Choroid plexus epithelial cell (primary cell): ENCODE results near the gene FCHSD2.
"Not testable (repeated sequence)": the region's sequence is repeated elsewhere in the genome, so short reads cannot be mapped to it uniquely, and the experiment has no call there.

ENCODE experiments used
- DNase-seq: peaks from one replicate; pipeline ENCODE4 v3.0.0-alpha.2; 2010; ENCODE audit warnings: low read depth
- H3K4me3 ChIP-seq: 2 replicates; pipeline ENCODE4 v1.5.1; 2011; ENCODE audit warnings: low read depth, mild to moderate bottlenecking, control low read depth, low read length, moderate library complexity
- TF ChIP-seq, protein P1 (sequence below): conservative IDR thresholded peaks from 2 replicates; pipeline ENCODE4 v1.5.1; 2011; ENCODE audit warnings: low read depth, mild to moderate bottlenecking, control low read depth, inconsistent platforms, low read length, moderate library complexity

The FCHSD2 gene

DNA sequence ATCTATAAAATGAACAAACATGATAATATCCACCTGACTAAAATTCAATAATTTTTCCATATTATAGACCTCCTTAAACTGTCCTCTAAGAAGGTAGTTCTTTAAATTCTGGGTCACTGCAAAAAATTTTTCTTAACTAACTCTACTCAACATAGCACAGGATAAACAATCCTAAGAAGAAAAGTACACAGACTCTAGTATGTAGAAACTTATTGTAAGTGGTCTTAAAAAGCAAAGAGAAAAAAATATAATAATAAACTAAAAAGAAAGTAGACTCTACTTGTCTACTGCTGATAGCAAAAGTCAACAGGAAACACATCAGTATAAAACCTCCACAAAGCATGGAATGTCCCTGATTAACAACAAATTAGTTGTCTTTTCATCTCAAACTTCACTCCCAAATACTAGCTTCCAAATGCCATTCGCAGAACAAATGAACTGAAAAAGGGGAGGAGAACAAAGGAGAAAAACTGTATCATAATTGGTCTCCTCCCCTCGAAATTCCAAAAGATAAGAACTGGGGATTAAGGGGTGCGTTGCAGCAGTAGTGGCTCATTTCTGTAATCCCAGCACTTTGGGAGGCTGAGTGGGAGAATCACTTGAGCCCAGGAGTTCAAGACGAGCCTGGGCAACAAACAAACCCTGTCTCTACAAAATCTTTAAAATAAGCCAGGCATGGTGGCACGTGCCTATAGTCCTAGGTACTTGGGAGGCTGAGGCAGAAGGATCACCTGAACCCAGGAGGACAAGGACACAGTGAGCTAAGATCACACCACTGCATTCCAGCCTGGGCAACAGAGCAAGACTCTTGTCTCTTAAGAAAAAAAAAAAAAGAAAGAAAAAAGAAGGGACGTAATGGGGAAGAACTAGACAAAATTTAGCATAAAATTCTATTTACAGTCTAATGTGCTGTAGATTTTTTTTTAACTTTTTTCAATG lies 6.5 kb downstream of the FCHSD2 start:
- H3K4me3 ChIP-seq, result no peak overlapping the region
- no peak for DNase-seq
- TF ChIP-seq, protein P1, sequence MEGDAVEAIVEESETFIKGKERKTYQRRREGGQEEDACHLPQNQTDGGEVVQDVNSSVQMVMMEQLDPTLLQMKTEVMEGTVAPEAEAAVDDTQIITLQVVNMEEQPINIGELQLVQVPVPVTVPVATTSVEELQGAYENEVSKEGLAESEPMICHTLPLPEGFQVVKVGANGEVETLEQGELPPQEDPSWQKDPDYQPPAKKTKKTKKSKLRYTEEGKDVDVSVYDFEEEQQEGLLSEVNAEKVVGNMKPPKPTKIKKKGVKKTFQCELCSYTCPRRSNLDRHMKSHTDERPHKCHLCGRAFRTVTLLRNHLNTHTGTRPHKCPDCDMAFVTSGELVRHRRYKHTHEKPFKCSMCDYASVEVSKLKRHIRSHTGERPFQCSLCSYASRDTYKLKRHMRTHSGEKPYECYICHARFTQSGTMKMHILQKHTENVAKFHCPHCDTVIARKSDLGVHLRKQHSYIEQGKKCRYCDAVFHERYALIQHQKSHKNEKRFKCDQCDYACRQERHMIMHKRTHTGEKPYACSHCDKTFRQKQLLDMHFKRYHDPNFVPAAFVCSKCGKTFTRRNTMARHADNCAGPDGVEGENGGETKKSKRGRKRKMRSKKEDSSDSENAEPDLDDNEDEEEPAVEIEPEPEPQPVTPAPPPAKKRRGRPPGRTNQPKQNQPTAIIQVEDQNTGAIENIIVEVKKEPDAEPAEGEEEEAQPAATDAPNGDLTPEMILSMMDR, result no peak

DNA sequence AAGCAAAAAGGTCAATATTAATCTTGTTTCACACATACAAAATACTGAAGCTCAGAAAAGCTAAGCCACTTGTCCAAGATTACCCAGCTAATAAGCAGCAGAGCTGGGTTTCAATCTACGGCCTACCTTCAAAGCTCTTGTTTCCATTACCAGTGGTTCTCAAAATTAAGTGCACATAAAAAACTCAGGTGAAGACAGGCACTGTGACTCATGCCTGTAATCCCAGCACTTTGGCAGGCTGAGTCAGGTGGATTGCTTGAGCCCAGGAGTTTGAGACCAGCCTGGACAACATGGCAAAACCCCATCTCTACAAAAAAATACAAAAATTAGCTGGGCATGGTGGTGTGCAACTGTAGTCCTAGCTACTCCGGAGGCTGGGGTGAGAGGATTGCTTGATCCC lies 9.8 kb downstream of the FCHSD2 start:
- not testable (repeated sequence) for DNase-seq

DNA sequence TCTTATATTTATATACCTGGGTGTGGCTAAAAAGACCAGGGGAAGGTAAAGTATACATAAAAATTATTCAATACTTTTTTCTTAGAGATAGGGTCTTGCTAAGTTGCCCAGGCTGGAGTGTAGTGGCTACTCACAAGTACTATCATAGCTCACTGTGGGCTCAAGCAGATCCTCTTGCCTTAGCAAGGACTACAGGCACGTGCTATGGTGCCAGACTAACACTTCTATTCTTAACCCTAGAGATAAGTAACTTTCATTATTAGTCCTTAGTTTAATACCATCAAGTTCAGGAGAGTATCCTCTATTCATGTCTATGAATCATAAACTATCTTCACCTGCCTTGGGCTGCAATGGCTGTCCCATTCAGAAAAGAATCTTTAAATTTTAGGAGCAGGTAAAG lies 11.9 kb downstream of the FCHSD2 start:
- TF ChIP-seq, protein P1, result no peak
- no peak overlapping the region for H3K4me3 ChIP-seq
- no peak for DNase-seq

More for the DNA sequence above, 9.8 kb downstream of the FCHSD2 start:
- H3K4me3 ChIP-seq, result not testable (repeated sequence)

DNA sequence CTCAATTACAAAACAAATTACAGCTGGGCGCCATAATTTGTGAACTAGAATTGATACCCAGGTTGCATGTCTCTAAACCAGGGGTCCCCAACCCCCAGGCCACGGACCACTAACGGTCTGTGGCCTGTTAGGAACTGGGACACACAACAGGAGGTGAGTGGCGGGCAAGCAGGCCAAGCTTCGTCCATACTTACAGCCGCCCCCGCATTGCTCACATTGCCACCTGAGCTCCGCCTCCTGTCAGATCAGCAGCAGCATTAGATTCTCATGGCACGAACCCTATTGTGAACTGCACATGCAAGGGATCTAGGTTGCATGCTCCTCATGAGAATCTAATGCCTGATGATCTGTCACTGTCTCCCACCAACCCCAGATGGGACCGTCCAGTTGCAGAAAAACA lies 12.9 kb downstream of the FCHSD2 start:
- no peak for DNase-seq
- H3K4me3 ChIP-seq, result no peak overlapping the region
- TF ChIP-seq, protein P1, result no peak

DNA sequence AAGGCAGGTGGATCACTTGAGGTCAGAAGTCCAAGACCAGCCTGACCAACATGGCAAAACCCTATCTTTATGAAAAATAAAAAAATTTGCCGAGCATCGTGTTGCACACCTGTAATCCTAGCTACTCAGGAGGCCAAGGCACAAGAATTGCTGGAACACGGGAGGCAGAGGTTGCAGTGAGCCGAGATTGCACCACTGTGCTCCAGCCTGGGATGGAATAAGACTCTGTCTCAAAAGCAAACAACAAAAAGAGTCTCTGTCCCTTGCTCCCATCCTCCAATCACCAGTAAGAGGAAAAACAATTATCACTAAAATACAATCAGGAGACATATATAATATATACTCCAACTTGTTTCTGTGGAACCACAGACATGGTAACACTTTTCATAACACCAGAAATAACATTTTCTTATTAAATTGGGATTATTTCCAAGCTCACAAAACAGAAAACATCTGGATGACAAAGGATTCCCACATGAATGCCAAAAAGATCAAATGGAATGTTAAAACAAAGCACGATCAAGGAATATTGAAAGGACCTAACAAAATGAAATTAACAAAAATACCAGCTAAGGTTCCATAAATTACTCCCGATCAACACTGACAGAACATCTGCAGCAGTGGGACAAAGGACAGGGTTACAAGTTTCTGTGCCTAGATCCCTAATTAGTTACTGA lies 15.2 kb downstream of the FCHSD2 start:
- no peak for DNase-seq
- H3K4me3 ChIP-seq, result no peak overlapping the region
- TF ChIP-seq, protein P1, result no peak

DNA sequence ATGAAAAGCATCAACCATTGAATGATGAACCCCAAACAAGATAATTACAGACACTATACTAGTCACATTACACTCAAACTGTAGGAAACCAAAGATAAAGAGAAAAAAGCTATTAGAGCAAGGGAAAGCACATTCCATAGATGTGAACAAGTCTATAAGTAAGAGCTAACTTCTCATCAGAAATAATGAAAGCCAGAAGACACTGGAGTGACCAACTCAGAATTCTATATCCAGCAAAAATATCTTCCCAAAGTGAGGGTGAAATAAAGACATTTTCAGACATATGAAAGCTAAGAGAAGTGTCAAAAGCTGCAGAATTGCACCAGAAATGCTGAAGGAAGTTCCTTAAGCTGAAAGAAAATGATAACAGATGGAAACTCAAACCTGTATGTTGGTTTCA lies 17.3 kb downstream of the FCHSD2 start:
- H3K4me3 ChIP-seq, result no peak overlapping the region
- TF ChIP-seq, protein P1, result no peak
- no peak for DNase-seq

DNA sequence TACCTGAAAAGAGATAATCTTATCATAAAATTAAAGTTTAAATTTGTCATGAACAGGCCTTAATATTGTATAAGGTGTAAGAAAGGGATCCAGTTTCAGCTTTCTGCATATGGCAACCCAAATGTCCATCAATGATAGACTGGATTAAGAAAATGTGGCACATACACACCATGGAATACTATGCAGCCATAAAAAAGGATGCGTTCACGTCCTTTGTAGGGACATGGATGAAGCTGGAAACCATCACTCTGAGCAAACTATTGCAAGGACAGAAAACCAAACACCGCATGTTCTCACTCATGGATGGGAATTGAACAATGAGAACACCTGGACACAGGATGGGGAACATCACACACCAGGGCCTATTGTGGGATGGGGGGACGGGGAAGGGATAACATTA lies 18.2 kb downstream of the FCHSD2 start:
- not testable (repeated sequence) for DNase-seq, H3K4me3 ChIP-seq

DNA sequence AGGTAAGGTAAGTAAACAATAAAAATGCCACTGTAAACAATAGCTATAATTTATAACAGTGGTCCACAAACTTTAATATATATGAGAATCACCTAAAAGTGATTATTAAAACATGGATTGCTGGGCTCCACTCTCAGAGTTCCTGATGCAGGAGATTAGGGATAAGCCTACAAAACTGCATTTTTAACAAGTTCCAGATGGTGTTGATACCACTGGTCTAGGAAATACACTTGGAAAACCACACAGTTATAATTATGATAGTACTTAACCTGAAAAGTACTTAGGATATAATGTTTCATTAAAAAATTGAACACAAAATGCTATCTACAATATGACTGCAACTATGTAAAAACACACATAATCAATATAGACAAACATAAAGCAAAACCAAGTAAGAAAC lies 20.4 kb downstream of the FCHSD2 start:
- no peak overlapping the region for H3K4me3 ChIP-seq
- TF ChIP-seq, protein P1, result no peak
- no peak for DNase-seq
